ENCODE data around the gene ACKR3.

GRCh38 chr2:236538242-236538641 is 31.4 kb upstream of the ACKR3 start:
- TF ChIP-seq REST (IDR thresholded peaks at IDR 0.05; ENCODE audit: unreplicated experiment) (no peak), CTCF (conservative IDR thresholded peaks at IDR 0.05; ENCODE audit: low read depth in 2 of 2) (no peak), EZH2 (IDR thresholded peaks at IDR 0.05; ENCODE audit: low read depth, unreplicated experiment) (no peak), EZH2phosphoT487 (IDR thresholded peaks at IDR 0.05; ENCODE audit: unreplicated experiment) (no peak), POLR2AphosphoS5 (IDR thresholded peaks at IDR 0.05; ENCODE audit: low read depth) (no peak), ETS1 (IDR thresholded peaks at IDR 0.05) (no peak), CREB1 (CRISPR knock-in tag; IDR thresholded peaks at IDR 0.05; ENCODE audit: low read depth) (no peak), ZNF114 (CRISPR knock-in tag; IDR thresholded peaks at IDR 0.05) (no peak), JUNB (IDR thresholded peaks at IDR 0.05; ENCODE audit: unreplicated experiment) (no peak), ZNF462 (CRISPR knock-in tag; IDR thresholded peaks at IDR 0.05) (no peak), STAT1 (IDR thresholded peaks at IDR 0.05; ENCODE audit: unreplicated experiment) (no peak), ZNF331 (CRISPR knock-in tag; IDR thresholded peaks at IDR 0.05; ENCODE audit: low read depth) (no peak), NANOG (IDR thresholded peaks at IDR 0.05; ENCODE audit: borderline replicate concordance) (no peak)

Data from GM23338 (cell line).